ENCODE results near the gene KLK3.

- TF ChIP-seq CTCF (IDR thresholded peaks at IDR 0.05 in 4 of 5, conservative IDR thresholded peaks at IDR 0.05 in 1 of 5) (no peak), POLR2A (IDR thresholded peaks at IDR 0.05) (no peak)
These were observed 34.6 kb upstream of the KLK3 start for GRCh38 chr19:50820086-50820485.
